HG03064 (cell line): ENCODE data around the gene ZNF486.
"Not testable (repeated sequence)": the region's sequence is repeated elsewhere in the genome, so short reads cannot be mapped to it uniquely, and the experiment has no call there.

Source experiments
- ATAC-seq: cut with Tn5 transposase; IDR thresholded peaks from one replicate; pipeline ENCODE4 v1.9.1; 2021; ENCODE audit warnings: low read depth; ENCODE audit not compliant: unreplicated experiment

ZNF486 gene

DNA sequence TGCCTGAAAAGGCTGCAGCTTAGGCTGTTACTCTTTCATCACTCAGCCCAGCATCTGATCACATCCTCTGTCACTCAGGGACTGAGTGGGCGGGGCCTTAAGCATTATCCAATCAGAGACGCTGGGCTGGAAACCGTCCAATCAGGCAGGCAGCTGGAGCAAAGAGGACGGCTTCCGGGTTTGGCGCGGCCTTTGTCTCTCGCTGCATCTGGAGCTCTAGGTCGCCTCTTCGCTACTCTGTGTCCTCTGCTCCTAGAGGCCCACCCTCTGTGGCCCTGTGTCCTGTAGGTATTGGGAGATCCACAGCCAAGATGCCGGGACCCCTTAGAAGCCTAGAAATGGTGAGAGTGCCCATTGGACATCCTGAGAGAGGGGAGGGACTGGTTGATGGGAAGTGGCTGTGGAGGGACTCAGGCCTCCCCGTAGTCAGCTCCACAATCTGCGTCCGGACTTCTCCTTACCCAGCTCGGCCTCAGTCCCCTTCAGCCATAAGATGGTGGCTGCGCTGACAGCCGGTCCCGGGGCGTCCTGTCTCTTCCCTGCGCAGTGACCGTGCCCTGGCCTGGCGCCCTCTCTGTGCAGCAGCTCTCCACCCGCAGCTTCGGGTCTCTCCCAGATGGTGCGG is at the start of gene ZNF486:
Gene ZNF486, plus strand, starts transcription at position 195 of the 625 bp plus-strand sequence. Its CDS starts 117 bp downstream, at position 312.
- ATAC-seq, result peak; percentile 80

DNA sequence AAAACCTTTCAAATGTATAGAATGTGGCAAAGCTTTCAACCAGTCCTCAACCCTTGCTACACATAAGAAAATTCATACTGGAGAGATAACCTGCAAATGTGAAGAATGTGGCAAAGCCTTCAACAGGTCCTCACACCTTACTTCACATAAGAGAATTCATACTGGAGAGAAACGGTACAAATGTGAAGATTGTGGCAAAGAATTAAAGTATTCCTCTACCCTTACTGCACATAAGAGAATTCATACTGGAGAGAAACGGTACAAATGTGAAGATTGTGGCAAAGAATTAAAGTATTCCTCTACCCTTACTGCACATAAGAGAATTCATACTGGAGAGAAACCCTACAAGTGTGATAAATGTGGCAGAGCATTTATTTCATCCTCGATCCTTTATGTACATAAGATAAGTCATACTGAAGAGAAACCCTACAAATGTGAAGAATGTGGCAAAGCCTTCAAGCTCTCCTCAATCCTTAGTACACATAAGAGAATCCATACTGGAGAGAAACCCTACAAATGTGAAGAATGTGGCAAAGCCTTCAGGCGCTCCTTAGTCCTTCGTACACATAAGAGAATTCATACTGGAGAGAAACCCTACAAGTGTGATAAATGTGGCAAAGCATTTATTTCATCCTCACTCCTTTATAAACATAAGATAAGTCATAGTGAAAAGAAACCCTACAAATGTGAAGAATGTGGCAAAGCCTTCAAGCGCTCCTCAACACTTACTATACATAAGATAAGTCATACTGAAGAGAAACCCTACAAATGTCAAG is 48.8 kb upstream of the ZNF486 start:
- not testable (repeated sequence) for ATAC-seq

DNA sequence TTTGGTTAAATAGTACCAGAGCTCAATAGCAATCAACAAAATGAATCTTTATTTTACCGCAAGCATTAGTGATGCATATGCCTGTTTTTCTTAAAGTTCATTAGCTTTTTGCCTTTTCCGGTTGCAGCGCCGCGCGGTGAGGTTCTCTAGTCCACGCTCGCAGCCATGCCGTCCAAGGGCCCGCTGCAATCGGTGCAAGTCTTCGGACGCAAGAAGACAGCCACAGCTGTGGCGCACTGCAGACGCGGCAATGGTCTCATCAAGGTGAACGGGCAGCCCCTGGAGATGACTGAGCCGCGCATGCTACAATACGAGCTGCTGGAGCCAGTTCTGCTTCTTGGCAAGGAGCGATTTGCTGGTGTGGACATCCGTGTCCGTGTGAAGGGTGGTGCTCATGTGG is 42.1 kb upstream of the ZNF486 start:
- ATAC-seq, result no peak

DNA sequence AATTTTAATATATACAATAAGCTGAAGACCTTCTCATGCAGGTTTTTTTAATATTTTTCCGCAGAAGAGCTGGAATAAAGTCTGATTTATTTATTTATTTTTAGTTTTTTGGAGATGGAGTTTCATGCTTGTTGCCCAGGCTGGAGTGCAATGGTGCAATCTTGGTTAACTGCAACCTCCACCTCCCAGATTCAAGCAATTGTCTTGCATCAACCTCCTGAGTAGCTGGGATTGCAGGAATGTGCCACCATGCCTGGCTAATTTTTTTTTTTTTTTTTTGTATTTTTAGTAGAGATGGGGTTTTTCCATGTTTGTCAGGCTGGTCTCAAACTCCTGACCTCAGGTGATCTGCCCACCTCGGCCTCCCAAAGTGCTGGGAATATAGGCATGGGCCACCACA is 34.1 kb upstream of the ZNF486 start:
- not testable (repeated sequence) for ATAC-seq

DNA sequence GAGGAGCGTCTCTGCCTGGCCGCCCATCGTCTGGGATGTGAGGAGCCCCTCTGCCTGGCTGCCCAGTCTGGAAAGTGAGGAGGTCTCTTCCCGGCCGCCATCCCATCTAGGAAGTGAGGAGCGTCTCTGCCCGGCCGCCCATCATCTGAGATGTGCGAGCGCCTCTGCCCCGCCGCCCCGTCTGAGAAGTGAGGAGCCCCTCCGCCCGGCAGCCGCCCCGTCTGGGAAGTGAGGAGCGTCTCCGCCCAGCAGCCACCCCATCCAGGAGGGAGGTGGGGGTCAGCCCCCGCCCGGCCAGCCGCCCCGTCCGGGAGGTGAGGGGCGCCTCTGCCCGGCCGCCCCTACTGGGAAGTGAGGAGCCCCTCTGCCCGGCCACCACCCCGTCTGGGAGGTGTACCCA is 29.3 kb upstream of the ZNF486 start:
- not testable (repeated sequence) for ATAC-seq

DNA sequence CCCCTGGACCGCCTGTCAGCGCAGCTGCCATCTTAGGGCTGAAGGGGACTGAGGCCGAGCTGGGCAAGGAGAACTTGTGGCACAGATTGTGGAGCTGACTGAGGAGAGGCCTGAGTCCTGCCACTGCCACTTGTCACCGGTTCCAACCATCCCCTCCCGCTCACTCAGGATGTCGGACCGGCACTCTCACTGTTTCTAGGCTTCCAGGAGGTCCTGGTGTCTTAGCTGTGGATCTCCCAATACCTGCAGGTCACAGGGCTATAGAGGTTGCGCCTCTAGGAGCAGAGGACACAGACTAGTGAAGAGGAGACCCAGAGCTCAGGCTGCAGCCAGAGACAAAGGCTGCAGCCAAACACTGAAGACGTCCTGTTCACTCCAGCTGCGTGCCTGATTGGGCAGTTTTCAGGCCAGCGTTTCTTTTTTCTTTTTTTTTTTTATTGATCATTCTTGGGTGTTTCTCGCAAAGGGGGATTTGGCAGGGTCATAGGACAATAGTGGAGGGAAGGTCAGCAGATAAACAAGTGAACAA is 15.3 kb upstream of the ZNF486 start:
- no peak for ATAC-seq

DNA sequence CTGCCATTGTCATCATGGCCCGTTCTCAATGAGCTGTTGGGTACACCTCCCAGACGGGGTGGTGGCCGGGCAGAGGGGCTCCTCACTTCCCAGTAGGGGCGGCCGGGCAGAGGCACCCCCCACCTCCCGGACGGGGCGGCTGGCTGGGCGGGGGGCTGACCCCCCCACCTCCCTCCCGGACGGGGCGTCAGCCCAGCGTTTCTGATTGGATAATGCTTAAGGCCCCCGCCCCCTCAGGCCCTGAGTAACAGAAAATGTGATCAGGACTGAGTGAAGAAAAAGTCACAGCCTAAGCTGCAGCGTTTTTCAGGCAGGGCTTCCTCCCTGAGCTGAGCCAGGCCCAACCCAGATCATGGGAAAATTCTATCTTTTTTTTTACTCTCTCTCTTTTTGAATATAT is 14.5 kb upstream of the ZNF486 start:
- ATAC-seq, result not testable (repeated sequence)

DNA sequence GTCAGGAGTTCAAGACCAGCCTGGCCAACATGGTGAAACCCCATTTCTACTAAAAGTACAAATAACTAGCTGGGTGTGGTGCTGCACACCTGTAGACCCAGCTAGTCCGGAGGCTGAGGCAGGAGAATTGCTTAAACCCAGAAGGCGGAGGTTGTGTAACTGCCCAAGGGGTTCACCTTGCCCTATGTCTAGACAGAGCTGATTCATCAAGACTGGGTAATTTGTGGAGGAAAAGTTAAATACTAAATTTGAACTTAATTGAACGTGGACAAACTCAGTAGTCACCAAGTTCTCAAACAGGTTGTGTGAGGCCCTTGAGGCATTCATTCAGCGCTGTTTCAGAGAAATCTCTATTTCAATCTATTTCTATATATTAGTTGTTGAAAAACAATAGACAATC is 13.7 kb upstream of the ZNF486 start:
- no peak for ATAC-seq

DNA sequence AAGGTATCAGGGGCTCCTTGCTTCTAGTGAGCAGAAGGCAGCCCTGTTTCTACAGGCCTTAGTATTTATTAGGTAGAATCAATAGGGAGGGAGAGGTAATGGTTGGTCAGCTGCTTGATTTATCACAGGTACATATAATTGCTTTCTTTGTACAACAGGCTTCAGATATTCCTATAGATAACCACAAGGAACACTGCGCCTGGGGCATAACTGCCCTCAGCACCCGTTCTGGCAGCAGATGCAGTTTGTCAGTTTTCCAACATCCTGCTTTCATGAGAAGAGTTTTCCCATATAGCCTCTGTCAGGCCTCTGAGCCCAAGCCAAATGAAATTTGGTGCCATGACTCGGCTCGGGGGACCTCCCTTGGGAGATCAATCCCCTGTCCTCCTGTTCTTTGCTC is 12.4 kb upstream of the ZNF486 start:
- ATAC-seq, result no peak

DNA sequence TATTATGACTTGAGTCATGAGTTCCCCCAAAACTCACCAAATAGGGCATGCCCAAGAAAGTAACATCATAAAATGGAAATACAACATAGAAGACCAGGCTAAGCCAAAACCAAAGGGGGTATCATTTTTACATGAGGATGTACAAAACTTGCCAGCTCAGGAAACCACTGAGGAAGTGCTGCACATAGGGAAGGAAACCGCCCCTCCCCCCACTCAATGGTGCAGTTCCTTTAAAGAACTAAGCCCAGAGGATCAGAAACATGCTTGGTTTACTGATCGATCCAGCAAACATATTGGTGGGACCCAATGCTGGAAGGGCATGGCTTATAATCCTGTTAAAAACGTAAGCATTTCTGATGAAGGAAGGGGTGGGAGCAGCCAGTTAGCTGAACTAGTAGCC is 4.2 kb upstream of the ZNF486 start:
- ATAC-seq, result no peak

DNA sequence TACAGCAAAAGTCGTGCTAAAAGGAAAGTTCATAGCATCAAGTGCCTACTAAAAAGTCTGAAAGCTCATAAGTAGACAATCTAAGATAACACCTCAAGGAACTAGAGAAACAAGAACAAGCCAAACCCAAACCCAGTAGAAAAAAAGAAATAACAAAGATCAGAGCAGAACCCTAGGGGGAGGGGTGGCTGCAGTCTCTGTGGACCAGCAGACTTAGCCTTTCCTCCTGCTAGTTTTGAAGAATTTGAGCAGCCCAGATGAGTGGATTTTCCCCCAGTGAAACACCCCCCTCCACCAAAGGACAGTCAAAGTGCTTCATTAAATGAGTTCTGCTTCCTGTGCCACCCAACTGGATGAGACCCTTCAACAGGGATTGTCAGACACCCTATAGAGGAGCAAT is 2.6 kb upstream of the ZNF486 start:
- no peak for ATAC-seq

DNA sequence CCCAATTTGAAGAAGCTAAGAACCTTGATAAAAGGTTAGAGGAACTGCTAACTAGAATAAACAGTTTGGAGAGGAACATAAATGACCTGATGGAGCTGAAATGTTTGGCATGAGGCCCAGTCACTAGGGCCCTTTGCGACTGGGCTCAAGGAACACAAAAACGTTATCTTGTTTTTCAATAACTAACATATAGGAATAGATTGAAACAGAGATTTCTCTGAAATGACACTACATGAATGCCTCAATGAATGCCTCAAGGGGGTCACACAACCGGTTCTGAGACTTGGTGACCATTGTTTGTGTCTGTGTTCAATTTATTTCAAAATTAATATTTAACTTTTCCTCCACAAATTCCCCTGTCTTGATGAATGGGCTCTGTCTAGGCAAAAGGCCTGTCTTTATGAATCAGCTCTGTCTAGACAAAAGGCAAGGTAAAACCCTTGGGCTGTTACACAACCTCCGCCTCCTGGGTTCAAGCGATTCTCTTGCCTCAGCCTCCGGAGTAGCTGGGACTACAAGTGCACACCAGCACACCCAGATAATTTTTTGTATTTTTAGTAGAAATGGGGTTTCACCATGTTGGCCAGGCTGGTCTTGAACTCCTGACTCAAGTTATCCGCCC is 932 bp upstream of the ZNF486 start:
- ATAC-seq, result no peak

DNA sequence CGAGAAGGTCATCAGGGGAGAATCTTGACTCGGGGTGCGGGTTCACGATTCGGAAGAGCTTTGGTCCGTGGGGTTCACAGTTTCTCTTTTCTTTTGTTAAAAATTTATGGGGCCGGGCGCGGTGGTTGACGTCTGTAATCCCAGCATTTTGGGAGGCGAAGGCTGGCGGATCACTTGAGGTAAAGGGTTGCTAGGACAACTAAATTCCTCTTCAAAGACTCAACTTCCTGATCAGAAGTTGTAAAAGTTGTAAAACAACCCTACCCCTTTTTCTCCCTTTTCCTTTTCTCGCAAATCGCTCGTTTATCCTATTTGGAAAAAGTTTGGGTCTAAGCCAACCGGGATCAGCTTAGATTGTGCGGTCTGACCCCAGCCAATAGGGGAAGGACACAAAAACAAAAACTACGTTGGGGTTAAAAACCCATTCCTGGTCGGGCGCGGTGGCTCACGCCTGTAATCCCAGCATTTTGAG is 673 bp downstream of the ZNF486 start:
- no peak for ATAC-seq

DNA sequence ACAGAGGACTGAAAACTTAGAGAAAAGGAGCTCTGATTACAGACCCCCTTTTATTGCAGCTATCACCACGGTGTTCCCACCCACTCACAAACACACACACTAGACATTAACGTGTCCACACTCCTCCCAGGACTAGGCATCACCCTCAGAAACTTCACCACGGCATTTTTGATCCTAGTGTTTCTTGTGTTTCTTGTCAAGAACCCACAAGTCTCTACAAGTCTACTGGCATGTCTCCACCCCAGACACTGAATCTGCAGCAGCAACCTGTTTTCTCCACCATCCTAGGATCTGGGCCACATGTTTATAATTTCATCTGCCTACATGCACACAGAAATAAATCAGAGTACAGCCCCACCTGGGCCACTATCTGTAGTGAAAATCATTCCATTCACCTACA is 4.3 kb downstream of the ZNF486 start:
- ATAC-seq, result no peak

DNA sequence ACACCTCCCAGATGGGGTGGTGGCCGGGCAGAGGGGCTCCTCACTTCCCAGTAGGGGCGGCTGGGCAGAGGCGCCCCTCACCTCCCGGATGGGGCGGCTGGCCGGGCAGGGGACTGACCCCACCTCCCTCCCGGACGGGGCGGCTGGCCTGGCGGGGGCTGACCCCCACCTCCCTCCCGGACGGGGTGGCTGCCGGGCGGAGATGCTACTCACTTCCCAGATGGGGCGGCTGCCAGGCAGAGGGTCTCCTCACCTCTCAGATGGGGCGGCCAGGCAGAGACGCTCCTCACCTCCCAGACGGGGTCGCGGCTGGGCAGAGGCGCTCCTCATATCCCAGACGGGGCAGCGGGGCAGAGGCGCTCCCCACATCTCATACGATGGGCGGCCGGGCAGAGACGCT is 8.8 kb downstream of the ZNF486 start:
- not testable (repeated sequence) for ATAC-seq

DNA sequence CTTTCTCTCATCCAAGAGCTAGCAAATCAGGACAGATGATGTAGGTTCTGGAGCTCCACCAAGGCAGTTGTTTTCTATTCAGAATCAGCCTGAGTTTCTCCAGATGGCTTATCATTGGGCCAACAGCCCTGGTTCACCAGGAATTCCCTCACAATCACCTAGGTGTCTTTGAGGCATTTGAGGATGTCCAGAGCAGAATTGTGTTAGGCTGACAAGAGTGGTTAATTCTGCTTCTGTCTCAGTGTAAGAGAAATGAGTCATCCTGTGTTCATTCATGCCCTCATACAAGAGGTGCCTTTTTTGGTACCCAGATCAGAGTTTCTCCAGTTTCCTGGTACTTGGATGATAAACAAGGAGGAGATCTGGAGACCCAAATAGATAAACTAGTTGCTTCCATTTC is 12.9 kb downstream of the ZNF486 start:
- not testable (repeated sequence) for ATAC-seq

DNA sequence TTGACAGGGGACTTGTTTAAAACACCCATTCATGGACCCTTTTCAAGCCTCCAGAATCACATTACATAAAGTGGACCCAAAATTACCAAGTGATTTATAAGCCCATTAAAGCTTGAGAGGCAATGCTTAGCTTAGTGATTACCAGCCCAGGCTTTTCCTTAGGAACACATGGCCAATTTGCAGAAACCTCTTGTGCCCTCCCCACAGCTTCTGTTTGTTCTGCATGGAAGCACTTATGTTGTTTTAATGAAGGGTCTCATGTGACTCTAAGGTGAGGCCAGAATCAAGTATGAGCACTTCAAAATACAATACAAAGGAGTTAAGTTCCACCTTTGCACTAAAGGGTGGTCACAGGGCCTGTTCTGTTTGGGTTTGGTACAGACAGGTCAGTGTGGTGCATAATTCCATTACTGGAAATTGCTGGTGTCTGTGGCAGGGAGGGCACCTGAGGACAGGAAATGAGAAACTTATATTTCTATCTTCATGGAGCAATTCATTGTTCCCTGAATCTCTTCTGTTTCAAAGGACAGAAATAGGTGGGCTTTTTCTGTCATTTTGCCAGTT is 15.3 kb downstream of the ZNF486 start:
- no peak for ATAC-seq

DNA sequence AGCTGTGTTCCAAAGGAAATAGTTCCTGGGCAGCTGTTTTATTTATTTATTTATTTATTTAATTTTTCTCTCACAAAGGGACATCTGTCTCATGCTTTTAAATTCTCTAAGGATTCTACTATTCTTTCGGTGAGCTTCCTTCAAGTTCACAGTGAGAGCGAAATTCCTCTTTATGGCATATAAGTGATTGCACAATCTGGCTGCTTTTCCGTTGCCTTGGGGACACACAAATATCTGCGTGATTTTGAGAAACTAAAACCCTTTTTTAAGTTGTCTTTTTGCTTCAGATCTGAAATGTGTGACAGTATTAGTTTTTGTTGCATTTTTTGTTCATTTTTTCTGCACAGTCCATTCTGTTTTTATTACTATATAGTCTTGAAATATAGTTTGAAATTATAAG is 19.2 kb downstream of the ZNF486 start:
- no peak for ATAC-seq

DNA sequence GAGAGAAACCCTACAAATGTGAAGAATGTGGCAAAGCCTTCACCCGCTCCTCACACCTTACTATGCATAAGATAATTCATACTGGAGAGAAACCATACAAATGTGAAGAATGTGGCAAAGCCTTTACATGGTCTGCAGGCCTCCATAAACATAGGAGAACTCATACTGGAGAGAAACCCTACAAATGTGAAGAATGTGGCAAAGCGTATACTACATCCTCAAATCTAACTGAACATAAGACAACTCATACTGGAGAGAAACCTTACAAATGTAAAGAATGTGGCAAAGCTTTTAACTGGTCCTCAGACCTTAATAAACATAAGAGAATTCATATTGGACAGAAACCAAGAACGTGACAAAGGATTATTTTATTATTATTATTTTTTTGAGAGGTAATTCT is 30.7 kb downstream of the ZNF486 start:
- ATAC-seq, result no peak

DNA sequence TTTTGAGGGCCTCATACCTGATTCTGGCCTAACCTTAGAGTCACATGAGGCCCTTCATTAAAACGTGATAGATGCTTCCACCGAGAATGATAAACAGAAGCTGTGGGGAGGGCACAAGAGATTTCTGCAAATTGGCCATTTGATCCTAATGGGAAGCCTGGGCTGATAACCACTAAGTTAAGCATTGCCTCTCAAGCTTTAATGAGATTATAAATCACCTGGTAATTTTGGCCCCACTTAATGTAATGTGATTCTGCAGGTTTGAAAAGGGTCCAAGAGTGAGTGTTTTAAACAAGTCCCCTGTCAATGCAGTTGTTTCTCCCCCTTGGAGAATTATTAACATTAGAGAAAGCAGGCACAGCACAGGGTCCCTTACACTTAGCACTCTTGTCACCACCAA is 42.0 kb downstream of the ZNF486 start:
- ATAC-seq, result no peak

DNA sequence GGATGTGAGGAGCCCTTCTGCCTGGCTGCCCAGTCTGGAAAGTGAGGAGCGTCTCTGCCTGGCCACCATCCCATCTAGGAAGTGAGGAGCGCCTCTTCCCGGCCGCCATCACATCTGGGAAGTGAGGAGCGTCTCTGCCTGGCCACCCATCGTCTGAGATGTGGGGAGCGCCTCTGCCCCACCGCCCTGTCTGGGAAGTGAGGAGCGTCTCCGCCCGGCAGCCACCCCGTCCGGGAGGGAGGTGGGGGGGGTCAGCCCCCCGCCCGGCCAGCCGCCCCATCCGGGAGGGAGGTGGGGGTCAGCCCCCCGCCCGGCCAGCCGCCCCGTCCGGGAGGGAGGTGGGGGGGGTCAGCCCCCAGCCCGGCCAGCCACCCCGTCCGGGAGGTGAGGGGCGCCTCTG is 47.4 kb downstream of the ZNF486 start:
- not testable (repeated sequence) for ATAC-seq
